Keratinocyte (primary cell): ENCODE data around the gene EHMT1. TPM values are rescaled to one million over a fixed set of nuclear protein-coding genes. Genes with fewer than 3 reads are reported as not detected.

Experiments used
- DNase-seq: peaks from one replicate; pipeline ENCODE4 v3.0.0-alpha.2; 2011; ENCODE audit warnings: low read depth, missing footprints, low spot score
- FAIRE-seq: peaks from 2 replicates; lab custom pipeline; 2011; peaks lifted over from hg19 to GRCh38; lab: Jason Lieb, UNC
- H2AFZ ChIP-seq: 2 replicates; pipeline ENCODE4 v1.6.0; 2012; ENCODE audit warnings: low read length, control low read depth, inconsistent platforms; ENCODE audit not compliant: control insufficient read depth
- H3K27ac ChIP-seq: 2 replicates; pipeline ENCODE4 v1.5.1; 2011; ENCODE audit warnings: low read length; ENCODE audit not compliant: control insufficient read depth, insufficient read depth
- H3K27me3 ChIP-seq: 3 replicates; pipeline ENCODE4 v1.6.0; 2011; ENCODE audit warnings: low read length; ENCODE audit not compliant: control insufficient read depth, insufficient read depth; ENCODE audit errors: extremely low read depth
- H3K36me3 ChIP-seq, 2 experiments: 2 replicates in 1 of 2; 3 replicates in 1 of 2; pipeline ENCODE4 v1.5.1; 2011; ENCODE audit warnings: low read length in 2 of 2, mild to moderate bottlenecking in 1 of 2; ENCODE audit not compliant: control insufficient read depth in 2 of 2, insufficient read depth in 2 of 2; ENCODE audit errors: extremely low read depth in 1 of 2
- H3K4me1 ChIP-seq: 3 replicates; pipeline ENCODE4 v1.5.1; 2011; ENCODE audit warnings: low read length; ENCODE audit not compliant: control insufficient read depth, insufficient read depth; ENCODE audit errors: extremely low read depth
- H3K4me2 ChIP-seq: 3 replicates; pipeline ENCODE4 v1.6.0; 2011; ENCODE audit warnings: low read depth, low read length; ENCODE audit not compliant: control insufficient read depth, insufficient read depth; ENCODE audit errors: extremely low read depth
- H3K4me3 ChIP-seq, 3 experiments: fragments of 200-600 bp in 1 of 3; sonication (generic) in 1 of 3; 2 replicates in 2 of 3; 3 replicates in 1 of 3; pipeline ENCODE4 v1.5.1; 2011 to 2016; ENCODE audit warnings: low read length in 3 of 3, mild to moderate bottlenecking in 3 of 3, control low read depth in 2 of 3, inconsistent platforms in 1 of 3, low read depth in 1 of 3, mixed read lengths in 1 of 3, mixed run types in 1 of 3, moderate library complexity in 1 of 3; ENCODE audit not compliant: control insufficient read depth in 2 of 3, insufficient read depth in 2 of 3; ENCODE audit errors: extremely low read depth in 1 of 3
- H3K79me2 ChIP-seq: 2 replicates; pipeline ENCODE4 v1.6.0; 2012; ENCODE audit warnings: low read length; ENCODE audit not compliant: control insufficient read depth, insufficient read depth
- H3K9ac ChIP-seq: 3 replicates; pipeline ENCODE4 v1.6.0; 2011; ENCODE audit warnings: low read length; ENCODE audit not compliant: control insufficient read depth, insufficient read depth; ENCODE audit errors: extremely low read depth
- H3K9me1 ChIP-seq: 3 replicates; pipeline ENCODE4 v1.6.0; 2011; ENCODE audit warnings: low read length; ENCODE audit not compliant: control insufficient read depth, insufficient read depth; ENCODE audit errors: extremely low read depth
- H3K9me3 ChIP-seq: 2 replicates; pipeline ENCODE4 v1.5.1; 2012; ENCODE audit warnings: low read depth, low read length; ENCODE audit not compliant: control insufficient read depth
- H4K20me1 ChIP-seq: 3 replicates; pipeline ENCODE4 v1.6.0; 2011; ENCODE audit warnings: low read length; ENCODE audit not compliant: control insufficient read depth, insufficient read depth; ENCODE audit errors: extremely low read depth
- CTCF ChIP-seq, 3 experiments: IDR thresholded peaks in 1 of 3; conservative IDR thresholded peaks in 1 of 3; optimal IDR thresholded peaks in 1 of 3; 2 replicates in 2 of 3; 3 replicates in 1 of 3; pipeline versions ENCODE3 to v1.5.1; 2011; ENCODE audit warnings: low read length in 3 of 3, mild to moderate bottlenecking in 3 of 3, moderate library complexity in 2 of 3, control low read depth in 1 of 3, inconsistent platforms in 1 of 3; ENCODE audit not compliant: insufficient read depth in 2 of 3; ENCODE audit errors: extremely low read depth in 1 of 3
- EZH2 ChIP-seq: IDR thresholded peaks from one replicate; pipeline ENCODE4 v1.6.1; 2012; ENCODE audit warnings: inconsistent platforms, mild to moderate bottlenecking, low read length, moderate library complexity
- dilution Hi-C: fragments of 300-500 bp; cut with MboI; formaldehyde crosslinking; loops from one replicate; pipeline ENCODE4 v1.7.0; 2020; ENCODE audit warnings: low sequenced_read_pairs; ENCODE audit not compliant: extremely low pct_ligation_motif_present
- polyA plus RNA-seq, 5 experiments: library from polyadenylated mRNA; depleted of rRNA in 3 of 5; stranded (reverse) in 3 of 5; stranded (forward) in 1 of 5; unstranded in 1 of 5; fragments of >200 nt; gene quantifications; 1 replicate in 1 of 5; 2 replicates in 3 of 5; 3 replicates in 1 of 5; pipeline versions ENCODE4 v1.2.1 to v1.2.3, GENCODE V29; 2011 to 2012; ENCODE audit warnings: missing spikeins in 2 of 5, low read depth in 1 of 5, low replicate concordance in 1 of 5

EHMT1 gene
- polyA plus RNA-seq, 1 donor (not counting 4 experiments of a cell fraction or from before 2014, with no cell fraction given): 25.9 TPM

- Histone ChIP-seq H3K27ac (no peak overlapping the region), H3K4me1 (no peaks in the 10 kb centered on the region)
- dilution Hi-C loops: no loop called here
These were observed 12.8 kb downstream of the EHMT1 start for GRCh38 chr9:137631345-137632229.

GRCh38 chr9:137632230-137633161 lies 13.7 kb downstream of the EHMT1 start:
- no peak for FAIRE-seq
- dilution Hi-C loops: no loop called here
- no peak for TF ChIP-seq EZH2
- no peak for TF ChIP-seq CTCF (optimal IDR thresholded peaks at IDR 0.05 in 1 of 3, IDR thresholded peaks at IDR 0.05 in 1 of 3, conservative IDR thresholded peaks at IDR 0.05 in 1 of 3; ENCODE audit: extremely low read depth in 1 of 3, insufficient read depth in 2 of 3, low read length in 3 of 3)
- H3K27ac ChIP-seq: no peak overlapping the region
- no peaks in the 10 kb centered on the region for H3K4me1 ChIP-seq
- peaks cover 0 to 6% of the 10 kb centered on the region in 2 experiments for H3K36me3 ChIP-seq
- no peak for DNase-seq
- H2AFZ ChIP-seq: no peak overlapping the region
- H3K4me2 ChIP-seq: no peak overlapping the region
- H3K27me3 ChIP-seq: no peaks in the 10 kb centered on the region
- H3K4me3 ChIP-seq: no peak overlapping the region
- H3K79me2 ChIP-seq: peaks cover 95% of the 10 kb centered on the region
- H4K20me1 ChIP-seq: peaks cover 8% of the 10 kb centered on the region
- no peak overlapping the region for H3K9ac ChIP-seq
- peaks cover 4% of the 10 kb centered on the region for H3K9me1 ChIP-seq
- H3K9me3 ChIP-seq: no peaks in the 10 kb centered on the region

More at GRCh38 chr9:137631345-137632229, 12.8 kb downstream of the EHMT1 start:
- Histone ChIP-seq H3K79me2 (peaks cover 96% of the 10 kb centered on the region), H3K27me3 (no peaks in the 10 kb centered on the region), H3K36me3 (peaks cover 0 to 6% of the 10 kb centered on the region in 2 experiments), H4K20me1 (peaks cover 8% of the 10 kb centered on the region), H2AFZ (no peak overlapping the region), H3K9ac (no peak overlapping the region), H3K4me2 (no peak overlapping the region), H3K4me3 (no peak overlapping the region), H3K9me3 (no peaks in the 10 kb centered on the region), H3K9me1 (peaks cover 4% of the 10 kb centered on the region)
- no peak for TF ChIP-seq CTCF (optimal IDR thresholded peaks at IDR 0.05 in 1 of 3, IDR thresholded peaks at IDR 0.05 in 1 of 3, conservative IDR thresholded peaks at IDR 0.05 in 1 of 3; ENCODE audit: extremely low read depth in 1 of 3, insufficient read depth in 2 of 3, low read length in 3 of 3)
- no peak for TF ChIP-seq EZH2
- FAIRE-seq (no peak), DNase-seq (no peak)
